Neutrophil (primary cell): ENCODE data around the gene SLC39A3.

Experiments used
- H3K27ac ChIP-seq: fragments of 200-600 bp; sonication (generic); 2 replicates; pipeline ENCODE4 v1.5.1; 2016; ENCODE audit warnings: mild to moderate bottlenecking, moderate library complexity
- H3K27me3 ChIP-seq: fragments of 200-600 bp; sonication (generic); 2 replicates; pipeline ENCODE4 v1.6.0; 2016; ENCODE audit warnings: mild to moderate bottlenecking
- H3K36me3 ChIP-seq: fragments of 200-600 bp; sonication (generic); 2 replicates; pipeline ENCODE4 v1.5.1; 2017
- H3K4me1 ChIP-seq, 2 experiments: fragments of 200-600 bp in 1 of 2; sonication (generic) in 1 of 2; 1 replicate in 1 of 2; 2 replicates in 1 of 2; pipeline versions ENCODE4 v1.5.1 to v1.6.1; 2013 to 2016; ENCODE audit warnings: low read depth in 1 of 2, low read length in 1 of 2, mild to moderate bottlenecking in 1 of 2, moderate library complexity in 1 of 2; ENCODE audit not compliant: control insufficient read depth in 1 of 2, insufficient read depth in 1 of 2
- H3K4me3 ChIP-seq, 2 experiments: fragments of 200-600 bp in 1 of 2; sonication (generic) in 1 of 2; 1 replicate in 1 of 2; 2 replicates in 1 of 2; pipeline ENCODE4 v1.5.1; 2013 to 2016; ENCODE audit warnings: low read depth in 1 of 2, low read length in 1 of 2, mild to moderate bottlenecking in 1 of 2, moderate library complexity in 1 of 2
- H3K9me3 ChIP-seq: fragments of 200-600 bp; sonication (generic); 2 replicates; pipeline ENCODE4 v1.5.1; 2016
- TF ChIP-seq, protein P1 (sequence below): fragments of 200-600 bp; sonication (generic); IDR thresholded peaks from 2 replicates; pipeline ENCODE4 v1.5.1; 2016; ENCODE audit warnings: antibody characterized with exemption

Gene SLC39A3

DNA sequence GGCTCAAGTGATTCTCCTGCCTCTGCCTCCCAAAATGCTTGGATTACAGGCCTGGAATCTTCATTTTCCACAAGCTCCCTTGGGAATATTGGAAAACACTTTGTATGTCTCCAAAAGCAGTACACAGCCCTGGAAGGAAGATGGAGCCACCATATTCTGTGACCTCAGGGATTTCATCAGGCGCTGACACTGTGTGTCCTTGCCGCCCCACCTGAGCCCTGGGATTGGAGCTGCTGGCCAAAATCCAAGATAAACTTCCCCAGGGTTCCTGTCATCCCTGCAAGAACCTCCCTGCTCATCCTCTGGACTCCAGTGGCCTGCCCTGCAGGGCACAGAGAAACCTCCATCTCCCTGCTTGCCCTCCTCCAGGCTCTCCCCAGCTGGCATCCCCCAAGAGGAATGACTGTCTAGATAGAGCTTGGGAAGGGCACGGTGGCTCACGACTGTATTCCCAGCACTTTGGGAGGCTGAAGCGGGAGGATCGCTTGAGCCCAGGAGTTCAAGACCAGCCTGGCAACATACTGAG, 36.1 kb downstream of the SLC39A3 start:
- Histone ChIP-seq H3K9me3 (no peaks in the 10 kb centered on the region), H3K27ac (no peak overlapping the region), H3K36me3 (no peaks in the 10 kb centered on the region), H3K4me3 (no peak overlapping the region), H3K27me3 (no peaks in the 10 kb centered on the region), H3K4me1 (peaks cover 6 to 13% of the 10 kb centered on the region in 2 experiments)
- TF ChIP-seq, protein P1, sequence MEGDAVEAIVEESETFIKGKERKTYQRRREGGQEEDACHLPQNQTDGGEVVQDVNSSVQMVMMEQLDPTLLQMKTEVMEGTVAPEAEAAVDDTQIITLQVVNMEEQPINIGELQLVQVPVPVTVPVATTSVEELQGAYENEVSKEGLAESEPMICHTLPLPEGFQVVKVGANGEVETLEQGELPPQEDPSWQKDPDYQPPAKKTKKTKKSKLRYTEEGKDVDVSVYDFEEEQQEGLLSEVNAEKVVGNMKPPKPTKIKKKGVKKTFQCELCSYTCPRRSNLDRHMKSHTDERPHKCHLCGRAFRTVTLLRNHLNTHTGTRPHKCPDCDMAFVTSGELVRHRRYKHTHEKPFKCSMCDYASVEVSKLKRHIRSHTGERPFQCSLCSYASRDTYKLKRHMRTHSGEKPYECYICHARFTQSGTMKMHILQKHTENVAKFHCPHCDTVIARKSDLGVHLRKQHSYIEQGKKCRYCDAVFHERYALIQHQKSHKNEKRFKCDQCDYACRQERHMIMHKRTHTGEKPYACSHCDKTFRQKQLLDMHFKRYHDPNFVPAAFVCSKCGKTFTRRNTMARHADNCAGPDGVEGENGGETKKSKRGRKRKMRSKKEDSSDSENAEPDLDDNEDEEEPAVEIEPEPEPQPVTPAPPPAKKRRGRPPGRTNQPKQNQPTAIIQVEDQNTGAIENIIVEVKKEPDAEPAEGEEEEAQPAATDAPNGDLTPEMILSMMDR: no peak

DNA sequence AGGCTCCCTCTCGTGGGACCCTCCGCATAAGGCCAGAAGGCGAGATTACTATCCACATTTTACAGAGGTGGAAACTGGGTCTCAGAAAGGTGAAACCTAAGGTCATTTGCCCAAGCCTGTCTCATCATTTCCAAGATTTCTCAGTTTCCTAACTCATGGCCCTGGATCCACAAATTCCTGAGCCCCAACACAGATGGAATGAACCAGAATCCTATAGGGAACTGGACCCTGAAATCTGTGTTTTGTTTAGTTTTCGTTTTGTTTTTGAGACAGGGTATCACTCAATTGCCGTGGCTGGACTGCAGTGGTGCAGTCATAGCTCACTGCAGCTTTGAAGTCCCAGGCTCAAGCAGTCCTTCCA, 36.8 kb downstream of the SLC39A3 start:
- Histone ChIP-seq H3K27ac (peak overlapping the region; percentile 75), H3K4me3 (peak overlapping the region; percentile 35 to 41), H3K9me3 (no peaks in the 10 kb centered on the region), H3K36me3 (no peaks in the 10 kb centered on the region), H3K27me3 (no peaks in the 10 kb centered on the region), H3K4me1 (peaks cover 13% of the 10 kb centered on the region in 2 experiments)
- TF ChIP-seq, protein P1: no peak

DNA sequence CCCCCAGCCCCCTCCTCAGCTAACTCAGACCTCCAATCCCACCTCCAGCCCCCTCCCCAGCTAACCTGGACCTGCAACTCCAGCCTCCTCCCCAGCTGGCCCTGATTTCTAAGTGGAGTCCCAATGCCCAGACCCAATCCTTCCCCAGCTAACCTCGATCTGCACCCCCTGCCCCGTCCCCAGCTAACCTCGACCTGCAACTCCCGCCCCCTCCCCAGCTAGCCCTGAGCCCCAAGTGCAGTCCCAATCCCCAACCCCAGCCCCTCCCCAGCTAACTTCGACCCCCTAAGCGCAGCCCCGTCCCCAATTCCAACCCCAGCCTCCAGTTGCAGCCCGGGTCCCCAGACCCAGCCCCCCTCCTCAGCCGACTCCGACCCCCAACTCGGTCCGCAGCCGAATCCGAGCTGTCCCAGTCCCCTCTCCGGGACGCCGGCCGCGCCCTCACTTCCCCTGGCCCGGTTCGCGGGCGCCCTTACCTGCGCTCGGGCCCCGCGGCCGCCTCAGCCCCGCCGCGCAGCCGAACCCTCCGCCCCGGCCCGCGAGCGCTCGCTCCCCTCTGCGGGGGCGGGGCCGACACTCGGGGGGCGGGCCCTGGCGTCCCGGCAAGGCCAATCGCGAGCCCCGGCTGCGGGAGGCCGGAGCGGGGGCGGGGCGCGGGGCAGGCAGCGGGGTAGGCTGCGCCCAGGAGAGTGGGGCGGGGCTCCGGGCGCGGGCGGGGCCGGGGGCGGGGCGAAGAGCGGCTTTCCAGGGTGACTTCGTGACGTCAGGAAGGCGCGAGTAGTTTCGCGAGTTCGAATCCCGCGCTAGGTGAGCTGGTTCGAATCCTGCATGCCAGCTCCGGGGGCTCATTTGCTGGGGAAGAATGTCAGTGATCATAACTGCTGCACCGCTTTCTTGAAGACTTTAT, 37.4 kb downstream of the SLC39A3 start, which contains the start of gene GNG7:
Gene GNG7, minus strand, starts transcription at position 525 of the 907 bp plus-strand sequence. CDS start 182,006 bp downstream, outside the sequence.
- peak within 1 kb of the TSS; percentile 75 for H3K27ac ChIP-seq
- H3K27me3 ChIP-seq: no peaks in the 10 kb centered on the region
- H3K9me3 ChIP-seq: no peaks in the 10 kb centered on the region
- H3K4me3 ChIP-seq: peak within 1 kb of the TSS; percentile 57 to 68
- H3K36me3 ChIP-seq: no peaks in the 10 kb centered on the region
- TF ChIP-seq, protein P1: peak; percentile 32
- H3K4me1 ChIP-seq: peaks cover 13% of the 10 kb centered on the region in 2 experiments

DNA sequence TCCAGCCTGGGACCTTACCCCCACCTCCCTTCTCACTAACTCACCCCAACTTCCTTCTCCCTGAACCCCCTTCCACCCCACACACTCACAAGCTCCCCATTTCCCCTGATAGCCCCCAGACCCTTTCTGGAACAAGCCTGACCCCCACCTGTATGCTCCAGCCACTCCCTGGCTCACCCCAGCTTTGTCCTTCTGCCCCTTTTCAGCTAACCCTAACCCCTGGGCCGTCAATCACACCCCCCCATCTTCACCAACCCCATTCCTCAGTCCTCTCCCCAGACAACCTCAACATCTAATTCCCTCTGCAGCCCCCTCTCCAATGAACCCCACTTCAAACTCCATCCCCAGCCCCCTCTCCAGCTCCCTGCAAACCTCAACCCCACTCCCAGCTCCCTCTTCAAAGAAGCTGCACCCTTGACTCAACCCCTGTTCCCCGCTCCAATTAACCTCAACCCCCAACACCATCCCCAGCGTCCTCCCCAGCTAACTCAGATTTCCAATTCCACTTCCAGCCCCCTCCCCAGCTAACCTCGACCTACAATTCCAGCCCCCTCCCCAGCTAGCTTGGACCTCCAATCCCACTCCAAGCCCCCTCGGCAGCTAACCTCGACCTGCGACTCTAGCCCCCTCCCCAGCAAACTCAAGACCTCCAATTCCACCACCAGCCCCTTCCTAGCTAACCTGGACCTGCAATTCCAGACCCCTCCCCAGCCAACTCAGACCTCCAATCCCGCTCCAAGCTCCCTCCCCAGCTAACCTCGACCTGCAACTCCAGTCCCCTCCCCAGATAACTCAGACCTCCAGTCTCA, 38.3 kb downstream of the SLC39A3 start:
- Histone ChIP-seq H3K4me1 (peaks cover 13% of the 10 kb centered on the region in 2 experiments), H3K27me3 (no peaks in the 10 kb centered on the region), H3K27ac (no peak overlapping the region), H3K4me3 (peak overlapping the region; percentile 57 to 68), H3K36me3 (no peaks in the 10 kb centered on the region), H3K9me3 (no peaks in the 10 kb centered on the region)
- TF ChIP-seq, protein P1: no peak

DNA sequence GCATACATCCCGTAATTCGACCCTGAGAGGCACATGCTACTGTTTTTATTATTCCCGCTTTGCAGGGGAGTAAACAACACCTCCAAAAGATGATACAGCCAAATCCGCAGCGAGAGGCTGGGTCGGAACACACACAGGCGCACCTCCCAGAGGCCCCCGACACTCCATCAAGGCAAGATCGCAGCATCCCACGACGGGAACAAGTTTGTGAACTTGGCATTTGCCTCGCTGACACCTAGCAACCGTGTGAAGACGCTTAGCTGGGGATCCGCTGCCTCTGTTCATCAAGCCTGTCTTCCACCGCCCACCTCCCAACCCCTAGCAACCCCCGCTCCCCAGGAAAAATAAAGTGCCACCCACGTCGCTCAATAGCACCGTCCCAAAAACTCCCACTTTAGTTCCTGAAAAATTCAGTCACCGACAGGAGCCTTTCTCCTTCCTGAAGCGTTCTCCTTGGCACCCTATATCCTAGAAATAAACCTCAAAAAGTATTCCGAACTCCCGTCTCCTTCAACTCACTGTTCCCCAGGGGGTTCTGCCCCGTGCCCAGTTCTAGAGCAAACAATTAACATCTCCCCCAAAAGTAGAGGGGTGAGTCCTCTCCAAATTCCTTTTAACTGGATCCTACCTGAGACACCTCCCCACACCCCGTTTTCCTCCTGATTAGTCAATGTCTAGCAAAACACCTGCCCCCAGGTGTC, 39.0 kb downstream of the SLC39A3 start:
- Histone ChIP-seq H3K27me3 (no peaks in the 10 kb centered on the region), H3K4me3 (no peak overlapping the region), H3K9me3 (no peaks in the 10 kb centered on the region), H3K27ac (no peak overlapping the region), H3K4me1 (peaks cover 15% of the 10 kb centered on the region in 2 experiments), H3K36me3 (no peaks in the 10 kb centered on the region)
- TF ChIP-seq, protein P1: no peak
